Gastrocnemius medialis (tissue), 4 donors: ENCODE results near the gene SULF2.

Experiments used
- CTCF ChIP-seq, 5 experiments: fragments of 450-650 bp in 3 of 5; fragments of 200-600 bp in 2 of 5; sonication (generic) in 2 of 5; IDR thresholded peaks in 4 of 5; conservative IDR thresholded peaks in 1 of 5; 1 replicate in 4 of 5; 2 replicates in 1 of 5; pipeline ENCODE4 v1.5.1; 2016 to 2019; ENCODE audit warnings: antibody characterized with exemption in 5 of 5, mild to moderate bottlenecking in 3 of 5, moderate library complexity in 3 of 5
- POLR2A ChIP-seq, 2 donors: fragments of 450-650 bp; IDR thresholded peaks; one replicate each; pipeline ENCODE4 v1.6.1; 2017; ENCODE audit warnings: antibody characterized with exemption in 2 of 2, mild to moderate bottlenecking in 2 of 2, moderate library complexity in 2 of 2

DNA sequence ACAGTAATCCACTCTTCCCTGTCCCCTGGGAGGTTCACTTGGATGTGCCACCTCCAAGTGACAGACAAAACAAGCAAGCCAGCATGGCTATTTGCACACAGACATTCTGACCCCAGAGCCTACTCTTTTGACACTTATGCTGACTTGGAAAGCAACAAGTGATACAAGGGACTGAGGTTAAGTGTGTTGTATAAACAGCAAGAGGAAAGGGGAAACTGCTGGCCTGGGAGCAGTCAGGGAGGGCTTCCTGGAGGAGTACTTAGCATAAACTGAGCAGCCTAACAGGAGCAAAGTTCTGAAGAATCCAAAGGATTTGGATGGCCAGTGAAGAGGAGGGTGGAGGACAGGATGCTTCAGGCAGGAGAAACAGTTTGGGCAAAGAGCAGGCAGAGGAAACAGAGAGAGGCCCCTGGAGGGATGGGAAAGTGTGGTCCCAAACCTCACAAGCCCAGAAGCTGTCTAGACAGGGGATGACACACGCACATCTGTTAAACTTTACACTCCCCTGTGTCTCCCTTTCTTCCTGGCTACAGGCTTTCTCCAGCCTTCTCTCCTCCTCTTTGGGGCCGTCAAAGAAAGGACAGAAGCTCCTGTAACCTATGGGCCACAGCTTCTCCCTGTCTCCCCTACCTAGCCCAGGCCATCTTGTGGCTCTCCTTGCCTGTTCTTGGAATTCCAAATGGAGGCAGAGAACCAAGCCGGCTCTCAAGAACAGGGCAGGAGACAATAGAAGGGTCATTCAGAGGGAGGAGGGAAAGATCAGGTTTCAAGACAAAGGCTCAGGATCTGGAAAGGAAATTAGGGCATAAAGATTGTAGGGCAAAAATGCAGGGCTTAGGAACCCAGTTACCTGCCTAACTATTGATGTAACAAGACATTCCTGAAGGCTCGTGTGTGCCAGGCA is 19.3 kb downstream of the SULF2 start:
- TF ChIP-seq CTCF (IDR thresholded peaks at IDR 0.05 in 4 of 5, conservative IDR thresholded peaks at IDR 0.05 in 1 of 5) (no peak), POLR2A (IDR thresholded peaks at IDR 0.05) (no peak)
